A673 (cell line): ENCODE data around the gene SAA1.

Experiments used
- CTCF ChIP-seq: fragments of 300-800, 200-600 bp; sonication (generic); conservative IDR thresholded peaks from 2 replicates; pipeline ENCODE4 v1.5.1; 2017; ENCODE audit warnings: low read depth, mild to moderate bottlenecking, antibody characterized with exemption, low read length, moderate library complexity, mixed read lengths
- EZH2 ChIP-seq: fragments of 200-600 bp; sonication (generic); IDR thresholded peaks from 2 replicates; pipeline ENCODE4 v1.6.1; 2017; ENCODE audit warnings: borderline replicate concordance, low read depth, mild to moderate bottlenecking, mixed read lengths, antibody characterized with exemption, low read length; ENCODE audit not compliant: poor library complexity, severe bottlenecking

DNA sequence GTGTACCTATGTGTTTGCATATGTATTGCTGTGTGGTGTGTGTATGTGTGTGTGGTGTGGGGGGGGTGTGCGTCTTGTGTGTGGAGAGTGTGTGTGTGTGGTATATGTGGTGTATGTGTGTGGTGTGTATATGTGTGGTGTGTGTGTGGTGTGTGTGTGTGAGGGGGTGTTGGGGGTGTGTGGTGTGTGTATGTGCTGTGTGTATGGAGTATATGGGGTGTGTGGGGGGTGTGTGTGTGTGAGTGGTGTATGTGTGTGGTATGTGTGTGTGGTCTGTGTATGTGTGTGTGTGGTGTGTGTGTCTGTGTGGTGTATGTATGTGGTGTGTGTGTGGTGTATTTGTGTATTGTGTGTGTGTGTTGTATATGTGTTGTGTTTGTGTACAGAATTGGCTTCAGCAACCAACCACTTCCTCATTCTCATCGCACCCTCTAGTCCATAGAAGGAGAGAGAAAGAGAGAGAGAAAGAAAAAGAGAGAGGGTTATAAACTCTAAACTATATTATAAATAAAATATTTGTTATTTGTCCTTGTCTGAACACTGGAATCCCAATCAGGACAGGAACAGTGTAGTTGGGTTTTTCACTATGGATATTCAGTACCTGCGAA, 43.1 kb upstream of the SAA1 start:
- TF ChIP-seq CTCF: no peak
- TF ChIP-seq EZH2: no peak
